ENCODE measurements around the gene ADCY3. TPM values are rescaled to one million over a fixed set of nuclear protein-coding genes. Genes with fewer than 3 reads are reported as not detected.

The ADCY3 gene
- total RNA-seq, 1 experiment from 2014 or later, result 71.1 TPM

- Histone ChIP-seq H3K27me3 (ENCODE audit: insufficient read depth, low read length) (no peaks in the 10 kb centered on the region), H3K79me2 (ENCODE audit: insufficient read depth, low read length) (peaks cover 1% of the 10 kb centered on the region; the same call in 1 of the 2 replicates), H3K36me3 (ENCODE audit: control insufficient read depth in 1 of 2, insufficient read depth in 2 of 2, low read length in 2 of 2) (peaks cover 2 to 7% of the 10 kb centered on the region in 2 experiments; a peak in 2 of 4 replicates), H3K9ac (ENCODE audit: low read length) (no peak overlapping the region), H4K20me1 (ENCODE audit: insufficient read depth) (no peaks in the 10 kb centered on the region), H3K4me1 (ENCODE audit: control insufficient read depth in 1 of 2, insufficient read depth in 2 of 2, low read length in 2 of 2) (no peaks in the 10 kb centered on the region), H3K9me2 (ENCODE audit: insufficient read depth) (no peaks in the 10 kb centered on the region), H3K27ac (ENCODE audit: low read depth, low read length) (no peak overlapping the region), H3K4me2 (ENCODE audit: low read length) (no peak overlapping the region), H2AFZ (ENCODE audit: low read depth, low read length, poor library complexity, severe bottlenecking) (no peak overlapping the region), H3K4me3 (replicated peaks in 1 of 2; ENCODE audit: low read depth in 1 of 2, low read length in 2 of 2) (no peak overlapping the region), H3K9me3 (ENCODE audit: control insufficient read depth in 1 of 2, insufficient read depth in 1 of 2, low read depth in 1 of 2, low read length in 2 of 2) (no peaks in the 10 kb centered on the region)
- ChIA-PET POLR2A (no interaction called here), RAD21 (ENCODE audit: low non-redundant PET in 1 of 2, low total read pairs in 2 of 2, uncharacterized antibody in 2 of 2, unreplicated experiment in 2 of 2) (no interaction called here), CTCF (no interaction called here)
- intact Hi-C loops (cut with micrococcal nuclease), result no loop called here
- no peak for ATAC-seq
- DNase-seq (ENCODE audit: low read depth, low spot score), result no peak
- TF ChIP-seq FOSL1 (IDR thresholded peaks at IDR 0.05; ENCODE audit: low read depth) (no peak), ATF3 (IDR thresholded peaks at IDR 0.05) (no peak), MAX (IDR thresholded peaks at IDR 0.05) (no peak), TCF7L2 (IDR thresholded peaks at IDR 0.05; ENCODE audit: borderline replicate concordance, extremely low read depth, insufficient read depth, insufficient read length) (no peak), ZFX (IDR thresholded peaks at IDR 0.05) (no peak), ELF1 (IDR thresholded peaks at IDR 0.05; ENCODE audit: borderline replicate concordance, low read depth) (no peak), YY1 (IDR thresholded peaks at IDR 0.05; ENCODE audit: extremely low read depth, insufficient replicate concordance, low read depth, low read length) (no peak), REST (IDR thresholded peaks at IDR 0.05; ENCODE audit: low read depth) (no peak)
- BruUV-seq (replicated peaks), result no TSS peak
Measured at GRCh38 chr2:24866946-24867345, 53.1 kb downstream of the ADCY3 start.

Data from HCT116 (cell line).